IgD-negative memory B cell (primary cell): ENCODE results near the gene MYL4. TPM values are rescaled to one million over a fixed set of nuclear protein-coding genes. Genes with fewer than 3 reads are reported as not detected.
A peak's percentile ranks its signal among the peaks of the same experiment; 100 is the strongest.
"Not testable (repeated sequence)": the region's sequence is repeated elsewhere in the genome, so short reads cannot be mapped to it uniquely, and the experiment has no call there.

Experiments
- H3K27ac Mint-ChIP-seq, 3 donors: one replicate each; pipeline ENCODE4 v1.8.0; 2020 to 2022; ENCODE audit warnings: mild to moderate bottlenecking in 3 of 3, mixed read lengths in 3 of 3, moderate library complexity in 1 of 3
- H3K27me3 Mint-ChIP-seq: one replicate; pipeline ENCODE4 v1.8.0; 2021; ENCODE audit warnings: mixed read lengths
- H3K36me3 Mint-ChIP-seq: one replicate; pipeline ENCODE4 v1.8.0; 2020; ENCODE audit warnings: mild to moderate bottlenecking, mixed read lengths
- H3K4me1 Mint-ChIP-seq, 3 donors: one replicate each; pipeline ENCODE4 v1.8.0; 2020 to 2022; ENCODE audit warnings: mixed read lengths in 3 of 3, mild to moderate bottlenecking in 1 of 3
- H3K4me3 Mint-ChIP-seq, 4 donors: one replicate each; pipeline ENCODE4 v1.8.0; 2020 to 2022; ENCODE audit warnings: mild to moderate bottlenecking in 4 of 4, mixed read lengths in 4 of 4, moderate library complexity in 3 of 4
- H3K9me3 Mint-ChIP-seq, 3 donors: one replicate each; pipeline ENCODE4 v1.8.0; 2020 to 2021; ENCODE audit warnings: mixed read lengths in 3 of 3, mild to moderate bottlenecking in 1 of 3
- polyA plus RNA-seq: library from polyadenylated mRNA; unstranded; fragments of 300-500 nt; fragmentation: Illumina TruSeq; gene quantifications from one replicate; pipeline ENCODE4 v1.2.3, GENCODE V29; 2021

The MYL4 gene
- polyA plus RNA-seq, 1 donor from 2014 or later: not detected

DNA sequence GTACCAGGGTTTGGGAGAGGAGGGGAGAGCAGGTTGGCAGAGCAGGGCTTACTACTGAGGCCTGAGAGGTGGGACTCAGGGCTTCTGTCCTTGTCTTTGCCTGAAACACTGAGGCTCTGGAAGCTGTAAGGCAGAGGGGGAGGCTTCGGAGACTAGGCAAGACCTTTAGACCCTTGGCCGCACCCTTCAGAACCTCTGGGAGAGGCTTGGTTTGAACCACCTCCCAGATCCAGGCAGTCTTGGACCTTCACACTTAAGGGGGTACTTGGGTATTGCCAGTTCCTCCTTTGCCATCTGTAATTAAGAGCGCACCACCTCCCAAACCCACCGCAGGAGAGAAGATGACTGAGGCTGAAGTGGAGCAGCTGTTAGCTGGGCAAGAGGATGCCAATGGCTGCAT, 12.9 kb downstream of the MYL4 start:
- peaks cover 10 to 20% (median 15%) of the 10 kb centered on the region in 3 donors for H3K4me1 Mint-ChIP-seq
- H3K36me3 Mint-ChIP-seq: peaks cover 5% of the 10 kb centered on the region
- no peak overlapping the region for H3K27ac Mint-ChIP-seq
- H3K9me3 Mint-ChIP-seq: peaks cover 0 to 6% (median 0%) of the 10 kb centered on the region in 3 donors
- no peak overlapping the region for H3K4me3 Mint-ChIP-seq
- H3K27me3 Mint-ChIP-seq: peaks cover 8% of the 10 kb centered on the region

DNA sequence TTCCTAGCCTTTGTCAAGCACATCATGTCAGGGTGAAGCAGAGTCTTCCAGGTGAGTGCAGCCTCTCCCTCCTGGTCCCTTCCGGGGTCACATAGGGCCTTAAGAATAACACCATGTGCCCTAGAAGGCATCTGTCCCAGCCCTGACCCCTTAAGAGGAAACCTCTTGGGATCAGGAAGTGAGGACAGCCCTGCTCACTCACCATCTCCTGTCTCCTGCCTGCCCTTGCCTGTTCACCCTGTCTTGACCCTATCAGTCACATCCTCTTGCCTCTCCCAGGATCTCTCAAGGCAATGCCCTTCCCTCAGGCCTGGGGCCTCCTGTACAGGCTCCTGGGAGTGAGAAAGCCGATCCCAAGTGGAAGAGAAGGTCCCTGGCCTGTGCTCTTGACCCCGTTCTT, 13.9 kb downstream of the MYL4 start:
- H3K4me3 Mint-ChIP-seq: no peak overlapping the region
- peaks cover 5% of the 10 kb centered on the region for H3K36me3 Mint-ChIP-seq
- H3K4me1 Mint-ChIP-seq: peaks cover 10 to 20% (median 13%) of the 10 kb centered on the region in 3 donors
- peaks cover 0 to 6% (median 0%) of the 10 kb centered on the region in 3 donors for H3K9me3 Mint-ChIP-seq
- H3K27me3 Mint-ChIP-seq: peaks cover 8% of the 10 kb centered on the region
- H3K27ac Mint-ChIP-seq: no peak overlapping the region

DNA sequence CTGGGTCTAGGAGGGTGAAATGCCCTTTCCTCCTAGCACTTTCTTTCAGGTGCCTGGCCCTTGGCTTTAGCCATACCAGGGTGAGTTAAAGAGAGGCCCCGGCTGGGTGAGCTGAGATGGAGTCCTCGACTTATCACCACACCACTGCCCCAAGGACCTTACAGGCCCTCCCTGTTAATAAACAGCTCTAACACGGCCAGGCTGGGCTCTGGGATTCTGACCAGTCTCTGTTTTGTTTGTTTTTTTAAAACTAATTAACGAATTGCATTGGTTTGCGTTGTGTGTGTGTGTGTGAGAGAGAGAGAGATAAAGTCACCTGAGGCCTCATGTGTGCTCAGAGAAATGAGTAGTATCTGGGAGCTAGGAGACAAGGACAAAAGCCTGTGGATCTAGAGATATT, 14.3 kb downstream of the MYL4 start:
- peaks cover 5% of the 10 kb centered on the region for H3K36me3 Mint-ChIP-seq
- no peak overlapping the region for H3K27ac Mint-ChIP-seq
- peaks cover 10 to 16% (median 13%) of the 10 kb centered on the region in 3 donors for H3K4me1 Mint-ChIP-seq
- peaks cover 0 to 6% (median 0%) of the 10 kb centered on the region in 3 donors for H3K9me3 Mint-ChIP-seq
- peaks cover 8% of the 10 kb centered on the region for H3K27me3 Mint-ChIP-seq
- H3K4me3 Mint-ChIP-seq: no peak overlapping the region

DNA sequence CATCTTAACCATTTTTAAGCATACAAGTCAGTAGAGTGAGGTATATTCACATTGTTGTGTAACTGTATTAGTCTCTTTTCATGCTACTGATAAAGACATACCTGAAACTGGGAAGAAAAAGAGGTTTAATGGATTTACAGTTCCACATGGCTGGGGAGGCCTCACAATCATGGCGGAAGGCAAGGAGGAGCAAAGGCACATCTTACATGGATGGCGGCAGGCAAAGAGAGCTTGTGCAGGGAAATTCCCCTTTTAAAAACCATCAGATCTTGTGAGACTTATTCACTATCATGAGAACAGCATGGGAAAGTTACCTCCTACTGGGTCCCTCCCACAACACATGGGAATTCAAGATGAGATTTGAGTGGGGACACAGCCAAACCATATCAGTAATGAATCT, 14.9 kb downstream of the MYL4 start:
- not testable (repeated sequence) for H3K27me3 Mint-ChIP-seq, H3K9me3 Mint-ChIP-seq, H3K36me3 Mint-ChIP-seq
- H3K27ac Mint-ChIP-seq: peak overlapping the region in 1 of 3 donors; percentile 7
- peaks cover 6 to 11% (median 7%) of the 10 kb centered on the region in 3 donors for H3K4me1 Mint-ChIP-seq
- H3K4me3 Mint-ChIP-seq: peak overlapping the region in 1 of 4 donors; percentile 8

DNA sequence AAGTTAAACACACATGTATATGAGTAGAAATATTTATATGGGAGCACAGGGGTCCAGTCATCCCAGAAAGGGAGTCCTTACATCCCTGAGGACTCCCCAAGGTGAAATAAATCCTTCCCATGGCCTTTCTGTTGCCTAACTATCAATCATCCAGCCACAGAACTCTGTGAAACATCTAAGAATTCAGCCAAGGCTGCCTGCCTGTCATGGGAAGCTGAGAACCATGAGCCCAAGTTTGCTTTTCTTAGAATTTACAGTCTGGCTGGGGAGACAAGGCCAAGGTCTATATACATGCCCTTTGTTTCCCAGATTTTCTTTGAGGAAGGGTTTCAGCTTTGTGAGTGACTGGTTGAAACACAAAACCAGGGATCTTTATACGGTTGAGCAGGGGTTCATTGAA, 15.8 kb downstream of the MYL4 start:
- H3K4me3 Mint-ChIP-seq: no peak overlapping the region
- peaks cover 7% of the 10 kb centered on the region for H3K36me3 Mint-ChIP-seq
- no peak overlapping the region for H3K27ac Mint-ChIP-seq
- H3K9me3 Mint-ChIP-seq: peaks cover 0 to 6% (median 0%) of the 10 kb centered on the region in 3 donors
- H3K4me1 Mint-ChIP-seq: peaks cover 11 to 12% (median 12%) of the 10 kb centered on the region in 3 donors
- H3K27me3 Mint-ChIP-seq: peaks cover 5% of the 10 kb centered on the region

DNA sequence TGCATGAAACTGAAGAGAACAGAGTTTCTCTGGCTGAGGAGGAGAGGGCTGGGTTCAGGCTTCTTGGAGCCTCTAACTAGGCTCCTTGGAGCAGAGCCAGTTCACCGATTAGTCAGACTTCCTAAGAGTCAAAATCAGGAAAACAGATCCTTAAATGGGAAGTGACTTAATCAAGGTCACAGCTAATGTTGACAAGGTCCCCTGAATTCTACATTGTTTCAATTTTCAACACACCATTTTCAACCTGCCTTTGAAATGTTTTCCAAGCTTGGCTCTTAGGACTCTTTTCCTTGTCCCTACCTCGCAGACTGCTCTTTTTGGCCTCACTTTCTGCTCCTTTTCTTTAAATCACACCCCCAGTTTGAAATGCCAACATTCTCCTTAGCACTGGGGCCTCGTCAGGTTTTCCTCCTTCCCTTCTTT, 16.3 kb downstream of the MYL4 start:
- peaks cover 12 to 15% (median 13%) of the 10 kb centered on the region in 3 donors for H3K4me1 Mint-ChIP-seq
- peaks cover 1% of the 10 kb centered on the region for H3K27me3 Mint-ChIP-seq
- no peak overlapping the region for H3K4me3 Mint-ChIP-seq
- no peak overlapping the region for H3K27ac Mint-ChIP-seq
- peaks cover 0 to 6% (median 0%) of the 10 kb centered on the region in 3 donors for H3K9me3 Mint-ChIP-seq
- H3K36me3 Mint-ChIP-seq: peaks cover 7% of the 10 kb centered on the region

DNA sequence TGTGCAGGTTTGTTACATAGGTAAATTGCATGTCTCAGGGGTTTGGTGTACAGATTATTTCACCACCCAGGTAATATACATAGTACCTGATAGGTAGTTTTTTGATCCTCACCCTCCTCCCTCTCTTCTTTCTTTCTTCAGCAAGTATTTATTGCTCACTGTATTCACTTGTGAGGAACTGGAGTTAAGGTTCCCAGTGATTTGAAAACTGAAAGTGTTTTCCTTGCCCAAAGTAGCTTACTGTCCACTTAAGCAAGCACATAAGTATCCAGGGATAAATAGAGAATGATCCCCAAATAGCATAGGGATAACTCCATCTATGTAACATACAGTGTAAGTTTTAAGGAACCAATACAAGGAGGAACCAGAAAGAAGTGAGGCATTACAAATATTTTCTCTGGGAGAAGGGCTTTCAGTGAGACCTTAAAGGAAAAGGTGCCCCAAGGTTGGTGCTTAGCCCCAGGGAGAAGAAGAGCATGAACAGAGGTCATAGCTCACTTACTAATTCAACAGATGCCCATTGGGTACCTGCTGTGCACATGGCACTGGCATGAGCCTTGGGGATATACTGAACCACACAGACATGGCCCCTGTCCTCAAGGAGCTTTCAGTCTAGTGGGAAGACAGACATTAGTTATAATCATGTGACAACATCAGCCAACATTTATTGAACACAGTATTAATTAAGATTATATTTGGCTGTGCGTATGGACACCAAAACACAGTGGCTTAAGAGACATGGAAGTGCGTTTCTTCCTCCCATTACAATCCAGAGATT, 17.0 kb downstream of the MYL4 start:
- Mint-ChIP-seq H3K27ac (no peak overlapping the region), H3K27me3 (peaks cover 2% of the 10 kb centered on the region), H3K9me3 (peaks cover 0 to 6% (median 0%) of the 10 kb centered on the region in 3 donors), H3K4me3 (no peak overlapping the region), H3K36me3 (peaks cover 7% of the 10 kb centered on the region), H3K4me1 (peaks cover 16 to 21% (median 16%) of the 10 kb centered on the region in 3 donors)

DNA sequence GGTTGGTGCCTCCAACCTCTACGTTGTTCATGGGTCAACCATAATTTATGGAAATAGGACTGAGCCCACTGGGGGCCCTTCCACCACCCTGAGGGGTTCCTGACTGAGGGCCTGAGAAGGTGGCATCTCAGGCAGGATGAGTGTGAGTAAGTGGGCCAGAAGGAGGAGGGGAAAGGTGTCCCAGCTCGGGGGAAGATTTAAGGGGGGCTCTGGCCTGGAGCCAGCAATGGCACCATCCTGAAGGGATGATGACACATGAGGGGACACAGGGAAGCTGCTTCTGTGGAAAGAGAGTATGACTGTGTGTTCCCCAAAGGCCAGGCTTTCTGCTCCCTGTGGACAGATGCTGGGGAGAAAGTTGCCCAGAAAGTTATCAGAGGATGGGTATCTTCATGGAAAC, 18.7 kb downstream of the MYL4 start:
- H3K4me1 Mint-ChIP-seq: peaks cover 21 to 23% (median 22%) of the 10 kb centered on the region in 3 donors
- peaks cover 5% of the 10 kb centered on the region for H3K36me3 Mint-ChIP-seq
- peaks cover 0 to 6% (median 0%) of the 10 kb centered on the region in 3 donors for H3K9me3 Mint-ChIP-seq
- H3K27ac Mint-ChIP-seq: no peak overlapping the region
- peaks cover 2% of the 10 kb centered on the region for H3K27me3 Mint-ChIP-seq
- H3K4me3 Mint-ChIP-seq: no peak overlapping the region

DNA sequence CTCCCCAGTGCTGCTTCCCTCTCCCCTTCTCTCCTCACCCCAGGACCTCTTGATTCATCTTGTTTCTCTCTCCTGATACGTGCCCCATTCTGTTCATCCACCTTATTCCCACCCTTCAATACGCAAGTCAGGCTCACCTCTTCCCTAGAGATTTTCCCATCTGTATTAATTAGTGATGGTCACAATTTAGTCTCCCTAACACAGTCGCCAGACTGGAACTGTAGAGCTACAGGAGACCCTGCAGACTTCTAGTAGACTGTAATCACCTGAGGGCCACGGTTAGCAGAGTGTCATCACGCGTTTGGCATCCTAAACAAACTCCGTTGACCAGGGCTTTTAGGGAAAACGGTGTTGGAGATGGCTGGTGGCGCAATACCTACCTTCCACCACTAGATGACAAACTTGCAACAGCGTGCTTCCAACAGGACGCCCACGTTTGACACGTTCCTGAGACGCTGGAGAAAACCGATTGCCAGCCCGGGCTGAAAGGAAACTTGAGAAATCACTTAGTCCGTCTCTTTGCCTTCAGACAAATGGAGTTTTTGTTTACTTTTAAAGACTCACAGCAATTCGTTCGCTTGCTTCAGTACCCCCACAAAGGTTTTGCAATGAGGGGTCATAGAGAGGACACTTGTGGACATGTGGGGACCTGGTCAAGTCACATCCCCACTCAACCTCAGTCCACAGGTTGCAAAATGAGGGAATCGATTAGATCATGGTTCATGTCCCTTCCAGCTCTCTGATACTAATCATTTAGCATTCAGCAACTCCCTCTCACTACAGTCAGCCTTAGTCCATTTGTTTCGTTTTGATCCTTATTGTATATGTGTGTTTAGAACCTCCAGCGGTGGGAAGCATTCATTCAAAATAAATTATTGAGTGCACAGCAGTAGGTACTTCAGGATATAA, 20.6 kb downstream of the MYL4 start:
- peak overlapping the region; percentile 3 to 86 (median 79) for H3K4me3 Mint-ChIP-seq
- H3K27me3 Mint-ChIP-seq: peaks cover 2% of the 10 kb centered on the region
- no peaks in the 10 kb centered on the region for H3K9me3 Mint-ChIP-seq
- H3K4me1 Mint-ChIP-seq: peaks cover 21 to 23% (median 22%) of the 10 kb centered on the region in 3 donors
- H3K36me3 Mint-ChIP-seq: peaks cover 2% of the 10 kb centered on the region
- H3K27ac Mint-ChIP-seq: peak overlapping the region in 1 of 3 donors; percentile 29

DNA sequence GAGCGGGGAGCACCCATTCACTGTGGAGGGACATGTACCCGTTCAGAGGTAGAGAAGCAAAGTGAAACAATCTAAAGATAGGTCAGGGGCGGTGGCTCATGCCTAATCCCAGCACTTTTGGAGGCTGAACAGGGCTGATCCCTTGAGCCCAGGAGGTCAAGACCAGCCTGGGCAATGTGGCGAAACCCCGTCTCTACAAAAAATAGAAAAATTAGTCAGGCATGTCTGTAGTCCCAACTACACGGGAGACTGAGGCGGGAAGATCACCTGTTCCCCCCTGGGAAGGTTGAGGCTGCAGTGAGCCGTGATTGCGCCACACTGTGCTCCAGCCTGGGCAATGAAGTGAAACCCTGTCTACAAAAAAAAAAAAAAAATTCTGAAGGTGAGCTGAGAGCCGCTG, 21.7 kb downstream of the MYL4 start:
- Mint-ChIP-seq H3K36me3 (peaks cover 2% of the 10 kb centered on the region), H3K27ac (peak overlapping the region in 2 of 3 donors; percentile 23 to 72), H3K9me3 (no peaks in the 10 kb centered on the region), H3K4me3 (peak overlapping the region; percentile 3 to 86 (median 79)), H3K27me3 (peaks cover 2% of the 10 kb centered on the region), H3K4me1 (peaks cover 21 to 23% (median 22%) of the 10 kb centered on the region in 3 donors)

DNA sequence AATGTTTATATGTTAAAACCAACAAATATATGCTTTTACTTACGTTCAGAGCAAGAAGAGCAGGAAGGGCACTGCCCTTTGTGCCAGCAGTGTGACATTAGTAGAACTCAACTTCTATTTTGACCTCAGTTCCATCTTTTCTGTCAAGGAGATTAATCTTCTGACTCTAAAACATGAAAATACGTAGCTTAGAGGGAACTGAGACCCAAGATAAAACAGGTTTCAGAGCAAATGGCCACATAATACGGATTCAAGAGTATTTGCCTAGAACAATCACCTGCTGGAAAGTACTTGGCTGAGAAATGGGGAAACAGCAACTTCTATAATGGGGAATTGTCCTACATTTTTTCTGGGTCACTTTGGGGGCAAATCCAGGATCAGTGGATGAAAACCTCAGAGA, 22.2 kb downstream of the MYL4 start:
- Mint-ChIP-seq H3K36me3 (peaks cover 2% of the 10 kb centered on the region), H3K27me3 (peaks cover 2% of the 10 kb centered on the region), H3K4me3 (peak overlapping the region; percentile 3 to 86 (median 79)), H3K27ac (peak overlapping the region in 1 of 3 donors; percentile 72), H3K9me3 (no peaks in the 10 kb centered on the region), H3K4me1 (peaks cover 21 to 23% (median 22%) of the 10 kb centered on the region in 3 donors)

DNA sequence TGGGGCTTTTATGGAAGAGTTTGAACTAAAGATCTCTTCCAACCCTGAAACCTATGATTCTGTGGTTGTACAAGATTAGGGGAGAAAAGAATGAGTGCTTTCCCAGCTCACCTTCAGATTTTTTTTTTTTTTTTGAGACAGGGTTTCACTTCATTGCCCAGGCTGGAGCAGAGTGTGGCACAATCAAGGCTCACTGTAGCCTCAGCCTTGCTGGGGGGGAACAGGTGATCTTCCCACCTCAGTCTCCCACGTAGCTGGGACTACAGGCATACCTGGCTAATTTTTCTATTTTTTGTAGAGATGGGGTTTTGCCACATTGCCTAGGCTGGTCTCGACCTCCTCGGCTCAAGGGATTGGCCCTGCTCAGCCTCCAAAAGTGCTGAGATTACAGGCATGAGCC, 22.7 kb downstream of the MYL4 start:
- Mint-ChIP-seq H3K27me3 (peaks cover 2% of the 10 kb centered on the region), H3K4me1 (peaks cover 21 to 23% (median 22%) of the 10 kb centered on the region in 3 donors), H3K9me3 (no peaks in the 10 kb centered on the region), H3K27ac (no peak overlapping the region), H3K36me3 (peaks cover 2% of the 10 kb centered on the region), H3K4me3 (no peak overlapping the region)

DNA sequence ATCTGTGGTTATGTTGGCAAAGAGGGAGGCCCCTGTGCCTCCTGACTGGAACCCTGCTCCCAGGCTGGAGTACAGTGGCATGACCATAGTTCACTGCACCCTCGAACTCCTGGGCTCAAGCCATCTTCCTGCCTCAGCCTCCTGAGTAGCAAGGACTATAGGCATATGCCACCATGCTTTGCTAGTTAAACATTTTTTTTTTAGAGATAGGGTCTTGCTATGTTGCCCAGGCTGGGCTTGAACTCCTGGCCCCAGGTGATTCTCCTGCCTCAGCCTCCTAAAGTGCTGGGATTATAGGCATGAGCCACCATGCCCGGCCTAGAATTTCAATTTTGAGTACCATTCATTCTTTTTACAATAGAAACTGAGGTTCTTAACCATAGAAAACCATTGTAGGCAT, 23.3 kb downstream of the MYL4 start:
- Mint-ChIP-seq H3K27me3 (peaks cover 2% of the 10 kb centered on the region), H3K36me3 (peaks cover 2% of the 10 kb centered on the region), H3K27ac (no peak overlapping the region), H3K9me3 (no peaks in the 10 kb centered on the region), H3K4me3 (peak overlapping the region in 2 of 4 donors; percentile 2 to 58), H3K4me1 (peaks cover 21 to 23% (median 22%) of the 10 kb centered on the region in 3 donors)

DNA sequence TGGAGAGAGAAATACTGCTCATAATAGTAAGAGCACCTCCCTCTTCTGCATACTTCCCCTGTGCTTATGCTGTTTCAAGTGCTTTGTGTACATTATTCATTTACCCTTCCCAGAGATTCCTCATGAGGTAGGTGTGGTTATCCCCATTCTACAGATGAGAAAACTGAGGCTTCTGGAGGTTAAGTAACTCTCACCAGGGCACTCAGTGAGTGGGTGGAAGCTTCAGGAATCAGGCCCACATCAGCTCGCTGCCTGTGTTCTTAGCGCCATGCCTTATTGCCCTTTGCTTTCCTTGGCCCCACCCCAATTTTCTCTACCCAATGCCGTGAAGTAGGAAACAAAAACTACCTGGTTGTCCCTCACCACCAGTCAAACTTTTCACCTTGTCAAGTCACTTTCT, 26.4 kb downstream of the MYL4 start:
- no peaks in the 10 kb centered on the region for H3K9me3 Mint-ChIP-seq
- H3K36me3 Mint-ChIP-seq: no peaks in the 10 kb centered on the region
- peaks cover 2% of the 10 kb centered on the region for H3K27me3 Mint-ChIP-seq
- H3K4me1 Mint-ChIP-seq: peaks cover 9 to 26% (median 19%) of the 10 kb centered on the region in 3 donors
- no peak overlapping the region for H3K27ac Mint-ChIP-seq
- H3K4me3 Mint-ChIP-seq: no peak overlapping the region

DNA sequence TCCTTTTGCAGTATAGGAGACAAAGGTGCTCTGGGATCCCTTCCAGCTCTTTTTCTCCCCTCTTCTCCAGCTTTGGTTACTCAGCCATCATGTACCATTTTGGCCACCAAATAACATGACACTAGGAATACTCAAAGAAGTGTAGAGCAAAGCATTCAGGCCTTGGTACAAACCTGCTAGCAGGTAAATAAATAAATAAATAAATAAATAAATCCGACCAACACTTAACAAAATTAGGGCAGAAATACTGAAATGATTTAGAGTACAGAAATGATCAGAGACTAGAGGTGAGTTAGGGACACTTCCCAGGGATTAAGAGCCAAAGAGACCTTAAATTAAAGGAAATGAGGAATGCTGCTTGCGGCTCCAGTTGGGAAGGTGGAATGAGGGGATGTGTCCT, 26.8 kb downstream of the MYL4 start:
- no peak overlapping the region for H3K4me3 Mint-ChIP-seq
- H3K4me1 Mint-ChIP-seq: peaks cover 8 to 24% (median 18%) of the 10 kb centered on the region in 3 donors
- H3K27me3 Mint-ChIP-seq: no peaks in the 10 kb centered on the region
- no peaks in the 10 kb centered on the region for H3K36me3 Mint-ChIP-seq
- H3K9me3 Mint-ChIP-seq: no peaks in the 10 kb centered on the region
- no peak overlapping the region for H3K27ac Mint-ChIP-seq
